A673 (cell line): Measurements from ENCODE around the gene MROH2A. TPM values are rescaled to one million over a fixed set of nuclear protein-coding genes. Genes with fewer than 3 reads are reported as not detected.

Experiments used
- BruUV-seq: library from RNA; stranded (reverse); fragments of 400-500 nt; replicated peaks from 2 replicates; lab custom pipeline; 2021; lab: Mats Ljungman, UMichigan
- CTCF ChIA-PET: fragments of 300-600 bp; sonication (Branson Sonifier 250); formaldehyde crosslinking; loops from one replicate; lab custom pipeline; 2022; ENCODE audit warnings: antibody characterized with exemption; lab: Charles Lee
- POLR2A ChIA-PET: fragments of 300-600 bp; sonication (Branson Sonifier 250); formaldehyde crosslinking; loops from one replicate; lab custom pipeline; 2022; ENCODE audit warnings: antibody characterized with exemption; ENCODE audit not compliant: low non-redundant PET; lab: Charles Lee
- DNase-seq: peaks from one replicate; pipeline ENCODE4 v3.0.0-alpha.2; 2015; ENCODE audit warnings: low spot score
- H3K27ac ChIP-seq: fragments of 200-600 bp; sonication (generic); 2 replicates; pipeline ENCODE4 v1.5.1; 2016; ENCODE audit warnings: mixed run types, low read depth, mild to moderate bottlenecking, mixed read lengths, antibody characterized with exemption, low read length; ENCODE audit not compliant: poor library complexity, severe bottlenecking
- H3K27me3 ChIP-seq: fragments of 200-600 bp; sonication (generic); replicated peaks from 2 replicates; pipeline ENCODE4 v1.6.1; 2017; ENCODE audit warnings: mixed run types, low read depth, mild to moderate bottlenecking, mixed read lengths, antibody characterized with exemption, low read length; ENCODE audit not compliant: insufficient read depth, poor library complexity
- H3K36me3 ChIP-seq: fragments of 200-600 bp; sonication (generic); 2 replicates; pipeline ENCODE4 v1.6.1; 2016; ENCODE audit warnings: mixed run types, mild to moderate bottlenecking, mixed read lengths, antibody characterized with exemption, low read length; ENCODE audit not compliant: insufficient read depth, poor library complexity, severe bottlenecking
- H3K4me1 ChIP-seq: fragments of 200-600 bp; sonication (generic); 2 replicates; pipeline ENCODE4 v1.6.1; 2017; ENCODE audit warnings: mixed run types, mild to moderate bottlenecking, mixed read lengths, antibody characterized with exemption, low read length; ENCODE audit not compliant: insufficient read depth, poor library complexity, severe bottlenecking
- H3K4me3 ChIP-seq: fragments of 200-600 bp; sonication (generic); 2 replicates; pipeline ENCODE4 v1.5.1; 2016; ENCODE audit warnings: low read depth, mixed run types, mild to moderate bottlenecking, mixed read lengths, low read length; ENCODE audit not compliant: poor library complexity, severe bottlenecking
- H3K9me3 ChIP-seq: fragments of 200-600 bp; sonication (generic); 2 replicates; pipeline ENCODE4 v1.6.1; 2016; ENCODE audit warnings: mixed run types, low read depth, mild to moderate bottlenecking, mixed read lengths, antibody characterized with exemption, low read length; ENCODE audit not compliant: poor library complexity, severe bottlenecking
- EZH2 ChIP-seq: fragments of 200-600 bp; sonication (generic); IDR thresholded peaks from 2 replicates; pipeline ENCODE4 v1.6.1; 2017; ENCODE audit warnings: borderline replicate concordance, low read depth, mild to moderate bottlenecking, mixed read lengths, antibody characterized with exemption, low read length; ENCODE audit not compliant: poor library complexity, severe bottlenecking
- intact Hi-C: fragments of 100-400 bp; cut with micrococcal nuclease; formaldehyde crosslinking; loops from one replicate; pipeline ENCODE4 v1.10.0; 2022; ENCODE audit not compliant: unreplicated experiment
- total RNA-seq: library from RNA; stranded (reverse); gene quantifications from 2 replicates; pipeline ENCODE4 v1.2.3, GENCODE V29; 2021
- TF ChIP-seq, protein P1 (sequence below): fragments of 300-800, 200-600 bp; sonication (generic); conservative IDR thresholded peaks from 2 replicates; pipeline ENCODE4 v1.5.1; 2017; ENCODE audit warnings: low read depth, mild to moderate bottlenecking, antibody characterized with exemption, low read length, moderate library complexity, mixed read lengths

Gene MROH2A
- total RNA-seq, 1 experiment from 2014 or later = 1.3 TPM

DNA sequence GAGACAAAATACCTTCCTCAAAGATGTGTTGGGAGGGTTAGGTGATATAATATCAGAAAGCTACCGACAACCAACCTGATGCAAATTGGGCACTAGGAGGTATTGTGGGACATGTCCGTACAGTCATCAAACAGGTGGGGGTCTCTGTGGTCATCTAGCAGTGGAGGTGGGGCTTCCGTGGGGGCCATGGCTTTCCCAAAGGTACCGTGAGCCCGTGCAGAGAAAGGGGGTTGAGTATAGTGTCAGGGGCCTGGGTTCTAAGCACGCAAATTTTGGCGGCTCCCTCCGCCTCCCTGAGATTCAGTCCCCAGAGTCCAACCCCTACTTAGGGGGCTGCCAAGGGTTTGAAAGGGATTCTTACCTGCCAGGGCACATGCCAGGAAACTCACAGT is 43.6 kb downstream of the MROH2A start:
- no peak for TF ChIP-seq EZH2
- TF ChIP-seq, protein P1, sequence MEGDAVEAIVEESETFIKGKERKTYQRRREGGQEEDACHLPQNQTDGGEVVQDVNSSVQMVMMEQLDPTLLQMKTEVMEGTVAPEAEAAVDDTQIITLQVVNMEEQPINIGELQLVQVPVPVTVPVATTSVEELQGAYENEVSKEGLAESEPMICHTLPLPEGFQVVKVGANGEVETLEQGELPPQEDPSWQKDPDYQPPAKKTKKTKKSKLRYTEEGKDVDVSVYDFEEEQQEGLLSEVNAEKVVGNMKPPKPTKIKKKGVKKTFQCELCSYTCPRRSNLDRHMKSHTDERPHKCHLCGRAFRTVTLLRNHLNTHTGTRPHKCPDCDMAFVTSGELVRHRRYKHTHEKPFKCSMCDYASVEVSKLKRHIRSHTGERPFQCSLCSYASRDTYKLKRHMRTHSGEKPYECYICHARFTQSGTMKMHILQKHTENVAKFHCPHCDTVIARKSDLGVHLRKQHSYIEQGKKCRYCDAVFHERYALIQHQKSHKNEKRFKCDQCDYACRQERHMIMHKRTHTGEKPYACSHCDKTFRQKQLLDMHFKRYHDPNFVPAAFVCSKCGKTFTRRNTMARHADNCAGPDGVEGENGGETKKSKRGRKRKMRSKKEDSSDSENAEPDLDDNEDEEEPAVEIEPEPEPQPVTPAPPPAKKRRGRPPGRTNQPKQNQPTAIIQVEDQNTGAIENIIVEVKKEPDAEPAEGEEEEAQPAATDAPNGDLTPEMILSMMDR = no peak
- CTCF ChIA-PET = interaction anchor here (0.6 kb wide), 1 partner anchor 11 kb away, joined by 14 read pairs; no protein-coding TSS in a partner anchor
- H3K27me3 ChIP-seq = no peaks in the 10 kb centered on the region
- H3K27ac ChIP-seq = no peak overlapping the region
- H3K4me1 ChIP-seq = no peaks in the 10 kb centered on the region
- no peaks in the 10 kb centered on the region for H3K36me3 ChIP-seq
- POLR2A ChIA-PET = no interaction called here
- no peaks in the 10 kb centered on the region for H3K9me3 ChIP-seq
- no peak overlapping the region for H3K4me3 ChIP-seq
- intact Hi-C loops = no loop called here
- no TSS peak for BruUV-seq
- DNase-seq = no peak

DNA sequence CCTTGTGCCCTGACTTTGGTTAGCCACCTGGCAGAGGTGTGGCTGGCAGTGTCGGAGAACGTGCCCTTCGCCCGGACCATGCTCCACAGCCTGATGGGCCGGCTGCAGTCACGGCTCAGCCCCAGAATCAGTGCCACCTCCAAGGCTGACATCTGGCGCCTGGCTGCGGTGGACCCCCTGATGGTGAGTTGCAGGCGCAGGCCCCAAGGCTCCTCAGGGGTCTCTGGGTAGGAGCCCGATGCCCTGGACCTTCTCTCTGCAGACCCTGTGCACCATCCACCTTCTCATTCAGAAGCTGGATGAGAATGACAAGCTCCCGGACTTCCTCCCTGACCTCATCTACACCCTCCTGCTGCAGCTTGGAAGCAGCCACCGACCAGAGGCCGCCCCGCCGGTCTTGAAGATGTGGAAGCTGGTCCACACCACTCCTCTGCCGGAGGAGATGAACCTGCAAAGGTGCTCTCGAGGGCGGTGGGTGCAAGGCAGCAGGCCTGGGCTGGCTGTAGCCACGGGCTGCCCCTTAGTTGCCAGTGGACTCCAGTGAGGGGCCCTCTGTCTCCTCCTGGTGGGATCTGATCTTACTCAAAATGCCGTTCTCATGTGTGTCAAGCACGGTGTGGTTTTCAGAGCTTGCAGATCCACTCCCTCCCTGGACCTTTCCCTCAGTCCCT is 44.1 kb downstream of the MROH2A start:
- Histone ChIP-seq H3K27ac (no peak overlapping the region), H3K36me3 (no peaks in the 10 kb centered on the region), H3K9me3 (no peaks in the 10 kb centered on the region), H3K4me1 (no peaks in the 10 kb centered on the region), H3K27me3 (no peaks in the 10 kb centered on the region), H3K4me3 (no peak overlapping the region)
- BruUV-seq = no TSS peak
- POLR2A ChIA-PET = no interaction called here
- TF ChIP-seq EZH2 = no peak
- TF ChIP-seq, protein P1 = no peak
- intact Hi-C loops = no loop called here
- CTCF ChIA-PET = interaction anchor here (0.6 kb wide), 1 partner anchor 10 kb away, joined by 14 read pairs; no protein-coding TSS in a partner anchor
- no peak for DNase-seq

DNA sequence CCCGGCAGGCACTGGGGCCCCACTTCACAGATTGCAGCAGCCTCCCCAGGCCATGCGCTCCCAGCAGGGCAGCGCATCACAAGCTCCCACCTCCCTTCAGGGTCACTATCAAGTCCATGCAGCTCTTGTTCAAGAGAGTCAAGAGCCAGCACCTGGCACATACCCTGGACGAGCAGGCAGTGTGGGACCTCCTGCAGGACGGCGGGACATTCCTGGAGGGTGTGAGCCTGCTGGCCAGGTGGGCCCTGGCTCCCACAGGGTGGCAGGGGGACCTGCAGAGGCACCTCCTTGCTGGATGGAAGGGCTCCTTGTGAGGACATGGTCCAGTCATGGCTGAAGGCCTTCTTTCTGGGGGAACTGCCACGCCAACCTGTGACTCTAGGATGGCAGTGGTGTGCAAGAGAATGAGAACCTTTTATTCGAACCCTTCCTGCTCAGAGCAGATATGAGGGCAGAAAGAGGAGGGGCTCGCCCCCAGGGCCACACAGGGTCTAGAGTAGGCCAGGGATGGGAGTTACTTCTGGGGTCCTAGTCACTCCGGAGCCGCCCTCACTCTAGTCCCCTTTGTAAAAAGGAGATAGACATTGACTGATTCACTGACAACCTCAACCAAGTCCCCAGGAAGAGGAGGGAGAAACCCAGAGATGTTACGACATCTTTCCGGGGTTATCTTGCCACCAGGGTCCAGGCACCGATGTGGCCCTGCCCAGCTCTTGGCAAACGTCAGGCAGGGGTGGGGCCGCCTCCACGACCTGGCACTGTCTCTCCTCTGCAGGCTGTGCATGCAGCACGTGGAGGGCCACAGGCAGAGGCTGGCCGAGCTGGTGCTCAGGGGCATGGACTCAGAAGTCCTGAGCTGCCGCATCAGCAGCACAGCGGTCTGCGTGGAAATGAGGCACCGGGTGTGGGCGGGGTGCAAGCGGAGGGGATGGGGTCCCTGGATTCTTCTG is 44.9 kb downstream of the MROH2A start:
- CTCF ChIA-PET = no interaction called here

More for the DNA sequence above, 44.9 kb downstream of the MROH2A start:
- POLR2A ChIA-PET = no interaction called here
- no peaks in the 10 kb centered on the region for H3K9me3 ChIP-seq
- no TSS peak for BruUV-seq
- TF ChIP-seq EZH2 = no peak
- TF ChIP-seq, protein P1 = no peak
- no peak for DNase-seq
- intact Hi-C loops = no loop called here
- H3K4me3 ChIP-seq = no peak overlapping the region
- H3K36me3 ChIP-seq = no peaks in the 10 kb centered on the region
- H3K4me1 ChIP-seq = no peaks in the 10 kb centered on the region
- H3K27me3 ChIP-seq = no peaks in the 10 kb centered on the region
- H3K27ac ChIP-seq = no peak overlapping the region
